Right hindlimb (tissue), 1 donor: ENCODE results near the gene DLG1.
"Not testable (repeated sequence)": the region's sequence is repeated elsewhere in the genome, so short reads cannot be mapped to it uniquely, and the experiment has no call there.

Source experiments
- DNase-seq: peaks from one replicate; pipeline ENCODE4 v3.0.0-alpha.2; 2018

The DLG1 gene

GRCh38 chr3:197206913-197207312 is 91.5 kb downstream of the DLG1 start:
- no peak for DNase-seq

- DNase-seq: peak; percentile 24
These were observed 92.7 kb downstream of the DLG1 start for GRCh38 chr3:197205675-197206074.

- no peak for DNase-seq
These were observed 93.1 kb downstream of the DLG1 start for GRCh38 chr3:197205265-197205664.

- DNase-seq: no peak
These were observed 93.7 kb downstream of the DLG1 start for GRCh38 chr3:197204736-197205135.

- DNase-seq: no peak
These were observed 94.7 kb downstream of the DLG1 start for GRCh38 chr3:197203714-197204146.

- DNase-seq: no peak
These were observed 95.7 kb downstream of the DLG1 start for GRCh38 chr3:197202694-197203093.

GRCh38 chr3:197201791-197202452 is 96.5 kb downstream of the DLG1 start:
- DNase-seq: no peak

- DNase-seq: not testable (repeated sequence)
These were observed 97.6 kb downstream of the DLG1 start for GRCh38 chr3:197200856-197201255.

- no peak for DNase-seq
These were observed 101.1 kb downstream of the DLG1 start for GRCh38 chr3:197197334-197197733.

GRCh38 chr3:197196192-197196591 is 102.2 kb downstream of the DLG1 start:
- no peak for DNase-seq

- no peak for DNase-seq
These were observed 103.1 kb downstream of the DLG1 start for GRCh38 chr3:197195326-197195725.

GRCh38 chr3:197193759-197194158 is 104.7 kb downstream of the DLG1 start:
- DNase-seq: not testable (repeated sequence)

- DNase-seq: no peak
These were observed 106.5 kb downstream of the DLG1 start for GRCh38 chr3:197191897-197192296.

GRCh38 chr3:197189623-197190022 is 108.8 kb downstream of the DLG1 start:
- DNase-seq: no peak

GRCh38 chr3:197188963-197189362 is 109.4 kb downstream of the DLG1 start:
- no peak for DNase-seq

- DNase-seq: no peak
These were observed 111.4 kb downstream of the DLG1 start for GRCh38 chr3:197186887-197187588.

GRCh38 chr3:197183582-197183981 is 114.8 kb downstream of the DLG1 start:
- no peak for DNase-seq

GRCh38 chr3:197181741-197182140 is 116.7 kb downstream of the DLG1 start:
- peak; percentile 55 for DNase-seq

- no peak for DNase-seq
These were observed 119.4 kb downstream of the DLG1 start for GRCh38 chr3:197178998-197179397.

GRCh38 chr3:197175503-197175902 is 122.9 kb downstream of the DLG1 start:
- no peak for DNase-seq

- DNase-seq: no peak
These were observed 123.5 kb downstream of the DLG1 start for GRCh38 chr3:197174927-197175326.

GRCh38 chr3:197173620-197174019 is 124.8 kb downstream of the DLG1 start:
- DNase-seq: no peak

- DNase-seq: no peak
These were observed 126.8 kb downstream of the DLG1 start for GRCh38 chr3:197171481-197172067.

- DNase-seq: no peak
These were observed 129.4 kb downstream of the DLG1 start for GRCh38 chr3:197169028-197169427.
